Upper lobe of right lung (tissue), 1 donor: Measurements from ENCODE around the gene TLE7. TPM values are rescaled to one million over a fixed set of nuclear protein-coding genes. Genes with fewer than 3 reads are reported as not detected.

Source experiments
- ATAC-seq: fragments of 200-7000 bp; cut with Tn5 transposase; one replicate; pipeline ENCODE4 v1.9.1; 2020; ENCODE audit warnings: mild to moderate bottlenecking, moderate library complexity
- DNase-seq: peaks from one replicate; pipeline ENCODE4 v3.0.0-alpha.2; 2020
- H3K27ac ChIP-seq: fragments of 200-600 bp; one replicate; pipeline ENCODE4 v1.8.0; 2022
- H3K27me3 ChIP-seq: fragments of 200-600 bp; one replicate; pipeline ENCODE4 v1.8.0; 2022; ENCODE audit warnings: mild to moderate bottlenecking
- H3K36me3 ChIP-seq: fragments of 200-600 bp; one replicate; pipeline ENCODE4 v1.8.0; 2022
- H3K4me1 ChIP-seq: fragments of 200-600 bp; one replicate; pipeline ENCODE4 v1.8.0; 2022
- H3K4me3 ChIP-seq: fragments of 200-600 bp; one replicate; pipeline ENCODE4 v1.8.0; 2022; ENCODE audit warnings: mild to moderate bottlenecking
- H3K9me3 ChIP-seq: fragments of 200-600 bp; one replicate; pipeline ENCODE4 v1.8.0; 2022
- CTCF ChIP-seq: fragments of 200-600 bp; IDR thresholded peaks from one replicate; pipeline ENCODE4 v1.8.0; 2022; ENCODE audit warnings: antibody characterized with exemption
- intact Hi-C: fragments of 100-400 bp; cut with DNase I; formaldehyde crosslinking; loops from one replicate; pipeline ENCODE4 v1.11.0; 2022
- long read RNA-seq: library from polyadenylated mRNA; unstranded; transcript quantifications from one replicate; pipeline ENCODE4 v2.0.0, GENCODE V29; 2021
- total RNA-seq: library from RNA; stranded (reverse); fragmentation: NEBNext Ultra II Directional; extraction: Animal tissue kit (Norgen Biotek cat#: 25700); gene quantifications from one replicate; pipeline ENCODE4 v1.2.1, GENCODE V29; 2021
- donor health status: DM: no; HTN: yes; CAD: no; lungs with severe emphysema.

The TLE7 gene
- not detected for total RNA-seq
- long read RNA-seq: 0 reads

GRCh38 chr16:71442051-71442440, at the start of gene TLE7:
Gene TLE7 (minus strand): TSS chr16:71442054. CDS start chr16:71433324, 8,730 bp downstream.
- Histone ChIP-seq H3K27ac (no peak within 1 kb of the TSS), H3K4me1 (no peaks in the 10 kb centered on the region), H3K27me3 (no peaks in the 10 kb centered on the region), H3K36me3 (no peaks in the 10 kb centered on the region), H3K9me3 (peaks cover 21% of the 10 kb centered on the region), H3K4me3 (no peak within 1 kb of the TSS)
- ATAC-seq (no peak), DNase-seq (no peak)
- no peak for TF ChIP-seq CTCF
- intact Hi-C loops: no loop called here

GRCh38 chr16:71491054-71491453, 49.2 kb upstream of the TLE7 start:
- no peak overlapping the region for H3K27ac ChIP-seq
- no peak for TF ChIP-seq CTCF
- H3K4me1 ChIP-seq: no peaks in the 10 kb centered on the region
- no peaks in the 10 kb centered on the region for H3K27me3 ChIP-seq
- no peaks in the 10 kb centered on the region for H3K36me3 ChIP-seq
- intact Hi-C loops: no loop called here
- no peaks in the 10 kb centered on the region for H3K9me3 ChIP-seq
- DNase-seq (no peak), ATAC-seq (no peak)
- H3K4me3 ChIP-seq: no peak overlapping the region

GRCh38 chr16:71490361-71490760, 48.5 kb upstream of the TLE7 start:
- H3K4me1 ChIP-seq: no peaks in the 10 kb centered on the region
- intact Hi-C loops: no loop called here
- H3K27me3 ChIP-seq: no peaks in the 10 kb centered on the region
- no peak for ATAC-seq
- TF ChIP-seq CTCF: no peak
- no peak overlapping the region for H3K27ac ChIP-seq
- no peak for DNase-seq
- no peaks in the 10 kb centered on the region for H3K36me3 ChIP-seq
- no peak overlapping the region for H3K4me3 ChIP-seq
- H3K9me3 ChIP-seq: no peaks in the 10 kb centered on the region

- no peak for ATAC-seq
- Histone ChIP-seq H3K27me3 (no peaks in the 10 kb centered on the region), H3K4me3 (no peak within 1 kb of the TSS), H3K9me3 (no peaks in the 10 kb centered on the region), H3K4me1 (no peaks in the 10 kb centered on the region), H3K36me3 (no peaks in the 10 kb centered on the region), H3K27ac (no peak within 1 kb of the TSS)
- intact Hi-C loops: no loop called here
- TF ChIP-seq CTCF: no peak
- DNase-seq: no peak
Measured at GRCh38 chr16:71489122-71489521, 47.3 kb upstream of the TLE7 start, which contains the start of gene ZNF19. Gene ZNF19 (minus strand): TSS chr16:71489324. CDS start chr16:71482114, 7,210 bp downstream.

GRCh38 chr16:71484006-71484893, 42.4 kb upstream of the TLE7 start:
- Histone ChIP-seq H3K36me3 (no peaks in the 10 kb centered on the region), H3K4me3 (peak overlapping the region; percentile 84), H3K9me3 (no peaks in the 10 kb centered on the region), H3K27ac (peak overlapping the region; percentile 98), H3K27me3 (no peaks in the 10 kb centered on the region), H3K4me1 (no peaks in the 10 kb centered on the region)
- no peak for TF ChIP-seq CTCF
- ATAC-seq: peak; percentile 98
- intact Hi-C loops: no loop called here
- DNase-seq: peak; percentile 90
